GM19025 (cell line): ENCODE results near the gene ZC3HAV1.
"Not testable (repeated sequence)": the region's sequence is repeated elsewhere in the genome, so short reads cannot be mapped to it uniquely, and the experiment has no call there.

Source experiments
- ATAC-seq: cut with Tn5 transposase; IDR thresholded peaks from one replicate; pipeline ENCODE4 v1.9.1; 2021; ENCODE audit warnings: mild to moderate bottlenecking, low read depth, moderate library complexity; ENCODE audit not compliant: unreplicated experiment

ZC3HAV1 gene

DNA sequence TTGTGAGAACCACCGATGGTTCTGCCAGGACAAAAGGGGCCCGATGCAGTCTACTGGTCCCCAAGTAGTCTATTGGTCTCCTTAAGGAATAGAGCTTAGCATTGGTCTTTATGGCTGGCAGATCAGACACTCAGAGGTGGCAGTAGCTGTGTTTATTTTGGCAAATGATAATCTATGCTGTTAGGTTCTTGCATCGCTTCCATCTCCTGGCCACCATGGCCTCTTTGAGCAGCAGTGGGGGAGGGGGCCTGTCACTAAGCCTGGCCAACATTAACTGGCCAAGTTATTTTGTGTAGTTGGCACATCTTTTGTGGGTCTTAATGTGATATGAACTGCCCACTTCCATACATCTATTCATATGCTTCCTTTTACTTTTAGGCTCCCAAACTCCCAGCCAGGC is 4.5 kb upstream of the ZC3HAV1 start:
- no peak for ATAC-seq

DNA sequence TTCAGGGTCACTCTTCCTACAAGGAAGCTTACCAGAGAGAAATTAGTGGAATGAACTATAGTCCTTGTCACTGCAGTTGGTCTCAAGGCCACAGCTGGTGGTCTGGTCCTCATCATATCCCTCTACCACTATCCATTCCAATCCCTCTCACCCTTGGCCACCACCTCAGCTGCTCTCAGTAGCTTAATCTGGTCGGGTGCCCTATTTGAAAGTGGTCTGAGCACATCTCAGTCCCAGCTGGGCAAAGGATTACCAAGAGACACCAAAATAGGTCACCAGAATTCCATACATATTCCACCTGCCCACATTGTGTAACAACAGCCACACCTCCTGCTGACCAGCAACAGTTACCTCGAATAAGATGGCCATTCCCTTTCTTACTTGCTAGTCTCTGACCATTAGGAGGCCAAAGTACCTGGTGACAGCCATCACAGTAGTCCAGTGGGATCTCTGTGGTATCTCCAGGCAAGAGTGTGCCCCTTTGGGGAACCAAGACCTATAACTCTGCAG is 3.3 kb upstream of the ZC3HAV1 start:
- ATAC-seq = no peak

DNA sequence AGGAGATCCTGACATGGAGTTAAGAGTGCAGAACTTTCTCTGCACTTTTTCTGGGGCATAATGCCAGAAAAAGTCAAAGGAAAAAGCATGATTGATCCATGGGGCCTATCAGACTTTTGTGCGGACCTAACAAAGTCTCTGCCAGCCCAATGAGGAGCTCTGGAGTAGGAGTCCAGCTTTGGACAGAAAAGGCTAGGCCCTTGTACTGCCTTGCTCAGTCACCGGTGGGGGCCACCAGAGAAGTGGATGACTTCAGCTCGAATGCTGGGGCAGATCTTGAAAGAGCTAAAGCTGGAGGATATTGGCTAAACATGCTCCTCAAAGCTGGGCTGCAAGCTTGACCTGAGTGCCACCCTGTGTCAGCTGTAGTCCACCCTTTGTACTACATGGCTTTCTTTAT is 2.8 kb upstream of the ZC3HAV1 start:
- no peak for ATAC-seq

DNA sequence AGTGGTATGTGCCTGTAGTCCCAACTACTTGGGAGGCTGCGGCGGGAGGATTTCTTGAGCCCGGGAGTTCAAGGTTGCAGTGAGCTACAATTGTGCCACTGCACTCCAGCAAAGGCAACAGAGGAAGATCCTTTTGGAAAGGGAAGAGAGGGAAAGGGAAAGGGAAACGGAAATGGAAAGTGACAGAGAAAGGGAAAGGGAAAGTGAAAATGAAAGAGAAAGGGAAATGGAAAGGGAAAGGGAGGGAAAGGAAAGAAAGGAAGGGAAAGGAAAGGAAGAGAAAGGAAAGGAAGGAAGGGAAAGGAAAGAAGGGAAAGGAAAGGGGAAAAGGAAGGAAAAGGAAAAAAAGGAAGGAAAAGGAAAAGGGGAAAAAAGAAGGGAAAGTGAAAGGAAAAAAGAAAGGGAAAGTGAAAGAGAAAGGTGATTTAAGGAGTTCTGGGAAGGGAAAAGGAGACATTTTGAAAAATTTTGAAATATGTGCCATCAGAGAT is 2.3 kb upstream of the ZC3HAV1 start:
- no peak for ATAC-seq

DNA sequence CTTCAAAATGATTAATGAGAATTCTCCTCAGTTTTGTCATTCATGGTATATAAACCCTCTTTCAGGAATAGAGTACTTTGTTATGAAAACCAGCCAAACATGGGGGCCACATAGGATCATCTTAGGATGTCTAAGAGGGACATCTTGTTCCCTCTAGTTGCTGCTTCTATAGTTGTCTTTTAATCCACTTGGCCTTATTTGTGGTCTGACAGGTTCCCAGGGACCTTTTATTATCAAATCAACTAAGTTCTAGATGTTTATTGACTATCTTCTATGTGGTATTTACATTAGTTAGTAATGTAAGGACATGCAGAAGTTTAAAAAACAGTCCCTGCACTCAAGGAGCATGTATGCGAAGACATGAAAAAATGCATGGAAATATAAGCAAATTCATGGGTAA is 1.6 kb upstream of the ZC3HAV1 start:
- ATAC-seq = no peak

DNA sequence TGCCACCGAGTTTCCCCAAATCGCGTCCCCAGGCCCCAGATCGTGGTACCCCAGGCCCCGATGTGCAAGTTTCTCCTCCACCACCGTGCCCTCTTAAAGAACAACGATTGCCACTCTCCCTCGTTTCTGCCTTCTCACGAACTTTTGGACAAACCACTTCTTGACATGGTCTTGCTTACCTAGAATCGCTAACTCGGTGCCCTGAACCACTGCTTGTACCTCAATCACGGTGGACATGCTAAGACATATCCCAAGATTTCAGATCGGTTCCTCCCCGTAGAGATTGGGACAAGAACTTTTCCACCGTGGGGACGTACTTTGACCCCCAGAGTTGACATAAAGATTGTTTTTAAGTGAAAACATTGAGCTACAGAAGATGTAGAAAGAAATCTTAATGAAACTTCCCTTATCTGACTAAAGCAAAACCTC is 477 bp upstream of the ZC3HAV1 start:
- no peak for ATAC-seq

DNA sequence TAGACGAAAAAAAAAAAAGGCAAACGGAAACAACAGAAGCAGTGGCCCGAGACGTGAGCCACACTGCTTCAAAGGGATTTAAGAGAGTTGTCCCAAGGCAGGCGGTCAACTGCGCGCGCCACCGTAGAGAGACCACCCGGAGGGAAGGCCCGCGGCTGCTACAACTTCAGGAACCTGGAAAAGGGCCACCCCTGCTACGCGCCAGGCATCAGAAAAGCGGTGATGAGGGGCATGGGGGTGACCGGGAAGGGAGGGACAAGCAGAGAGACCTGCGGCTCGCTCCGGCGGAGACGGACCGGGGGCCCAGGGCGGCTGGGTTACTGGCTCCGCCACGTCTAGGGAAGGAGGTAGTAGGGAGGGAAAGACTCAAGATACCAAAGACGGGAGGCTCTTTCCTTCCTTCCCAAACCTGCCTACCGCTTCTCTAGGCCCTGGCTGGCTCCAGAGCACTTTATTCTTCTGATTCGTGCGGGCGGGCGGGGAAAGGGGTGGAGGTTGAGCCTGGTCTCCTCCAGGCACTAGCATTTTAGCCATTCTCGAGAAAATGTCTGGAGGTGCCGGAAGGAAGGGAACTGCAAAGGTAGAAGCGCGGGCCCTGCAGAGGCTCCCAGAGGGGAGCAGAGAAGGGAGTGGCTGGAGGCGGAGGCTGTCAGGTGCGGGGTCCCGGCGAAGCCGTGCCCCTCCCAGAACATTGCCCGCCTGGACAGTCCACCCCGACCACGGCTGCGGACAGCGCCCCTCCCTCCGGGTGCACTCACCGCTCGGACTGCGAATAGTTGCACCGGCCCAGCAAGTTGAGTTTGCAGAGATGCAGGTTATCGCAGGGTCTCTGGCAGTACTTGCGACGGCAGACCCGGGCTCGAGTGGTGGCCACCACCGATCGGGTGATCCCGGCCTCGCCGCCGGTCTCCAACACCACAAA is 993 bp downstream of the ZC3HAV1 start:
- ATAC-seq = peak; percentile 2

DNA sequence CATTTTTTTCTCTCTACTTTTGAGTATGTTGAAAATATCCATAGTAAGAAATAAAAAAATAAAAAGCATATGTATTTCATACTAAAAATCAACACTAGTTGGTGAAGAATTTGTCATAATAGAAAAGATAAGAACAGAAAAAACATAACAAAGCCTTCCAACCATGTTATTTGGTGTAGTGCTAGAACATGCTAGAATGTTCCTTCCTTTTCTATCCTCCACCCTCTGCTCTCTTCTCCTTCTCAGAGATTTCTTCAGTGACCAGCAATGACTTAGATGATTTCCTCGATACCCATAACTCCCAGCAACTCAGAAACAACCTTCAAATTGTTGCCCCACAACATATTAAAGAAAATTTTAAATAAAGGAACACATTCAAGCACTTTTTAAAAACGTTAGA is 2.6 kb downstream of the ZC3HAV1 start:
- ATAC-seq = no peak

DNA sequence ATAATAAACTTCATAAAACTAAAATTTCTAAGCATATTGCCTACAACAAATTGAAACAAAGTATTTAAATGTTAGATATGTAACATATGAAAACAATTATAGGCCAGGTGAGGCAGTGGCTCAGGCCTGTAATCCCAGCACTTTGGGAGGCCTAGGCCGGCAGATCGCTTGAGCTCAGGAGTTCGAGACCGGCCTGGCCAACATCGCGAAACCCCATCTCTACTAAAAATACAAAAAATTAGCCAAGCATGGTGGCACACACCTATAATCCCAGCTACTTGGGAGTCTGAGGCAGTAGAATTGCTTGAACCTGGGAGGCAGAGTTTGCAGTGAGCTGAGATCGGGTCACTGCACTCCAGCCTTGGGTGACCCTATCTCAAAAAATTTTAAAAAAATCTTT is 3.3 kb downstream of the ZC3HAV1 start:
- not testable (repeated sequence) for ATAC-seq

DNA sequence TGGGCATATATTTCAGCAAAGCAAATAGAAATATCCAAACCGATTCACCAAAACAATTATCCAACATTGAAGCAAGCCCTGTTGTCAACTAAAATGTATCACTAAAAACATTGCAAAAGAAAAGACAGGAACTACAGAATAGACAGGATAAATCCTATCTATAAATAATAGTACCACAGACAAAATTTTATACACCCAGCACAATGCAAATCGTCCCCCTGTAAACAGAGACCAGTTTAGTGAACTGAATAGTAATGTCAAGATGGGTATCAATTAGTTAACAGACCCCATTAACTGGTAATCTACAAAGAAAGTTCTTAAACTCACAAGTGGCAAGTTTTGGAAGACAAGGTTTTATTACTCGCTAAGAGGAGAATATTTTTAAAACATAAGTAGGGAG is 4.0 kb downstream of the ZC3HAV1 start:
- ATAC-seq = no peak

DNA sequence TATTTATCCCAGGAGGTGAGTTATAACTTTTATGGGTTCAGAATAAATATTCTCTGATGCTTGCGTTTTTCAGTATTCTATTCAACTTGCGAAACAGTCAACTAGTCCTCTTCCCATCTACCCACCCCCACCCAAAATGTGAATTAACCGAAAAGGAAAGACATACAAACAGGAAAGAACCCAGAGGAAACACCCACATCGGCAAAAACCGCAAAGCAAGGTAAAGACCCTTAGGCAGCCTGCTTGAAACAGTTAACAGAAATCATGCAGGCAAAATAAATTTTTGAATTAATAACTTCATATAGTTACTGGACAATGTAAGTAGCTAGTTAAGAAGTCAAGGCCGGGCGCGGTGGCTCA is 5.4 kb downstream of the ZC3HAV1 start:
- ATAC-seq = no peak

DNA sequence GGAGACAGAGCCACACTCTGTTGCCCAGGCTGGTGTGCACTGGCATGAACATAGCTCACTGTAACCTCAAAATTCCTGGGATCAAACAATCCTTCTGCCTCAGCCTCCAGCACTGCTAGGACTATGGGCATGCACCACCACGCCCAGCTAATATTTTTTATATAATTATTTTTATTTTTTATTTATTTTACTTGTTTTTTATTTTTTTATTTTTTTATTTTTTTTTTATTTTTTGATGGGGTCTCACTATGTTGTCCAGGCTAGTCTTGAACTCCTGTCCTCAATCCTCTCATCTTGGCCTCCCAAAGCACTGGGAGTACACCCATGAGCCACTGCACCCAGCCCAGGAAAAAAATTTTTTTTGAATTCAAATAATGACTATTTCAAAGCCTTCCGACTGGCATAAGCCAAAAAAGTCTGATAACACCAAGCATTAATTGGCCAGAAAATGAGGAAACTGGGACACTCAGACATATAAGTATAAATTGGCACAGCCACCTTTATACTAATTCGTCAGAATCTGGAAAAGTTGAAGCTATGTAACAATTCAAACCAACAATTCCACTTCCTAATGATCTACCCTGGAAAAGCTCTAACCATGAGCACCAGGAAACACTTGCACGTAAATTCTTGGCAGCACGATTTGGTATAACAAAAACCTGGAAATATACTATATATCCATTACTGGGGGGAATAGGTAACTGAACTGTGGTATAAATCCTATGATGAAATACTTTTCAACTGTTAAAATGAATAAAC is 6.3 kb downstream of the ZC3HAV1 start:
- no peak for ATAC-seq

DNA sequence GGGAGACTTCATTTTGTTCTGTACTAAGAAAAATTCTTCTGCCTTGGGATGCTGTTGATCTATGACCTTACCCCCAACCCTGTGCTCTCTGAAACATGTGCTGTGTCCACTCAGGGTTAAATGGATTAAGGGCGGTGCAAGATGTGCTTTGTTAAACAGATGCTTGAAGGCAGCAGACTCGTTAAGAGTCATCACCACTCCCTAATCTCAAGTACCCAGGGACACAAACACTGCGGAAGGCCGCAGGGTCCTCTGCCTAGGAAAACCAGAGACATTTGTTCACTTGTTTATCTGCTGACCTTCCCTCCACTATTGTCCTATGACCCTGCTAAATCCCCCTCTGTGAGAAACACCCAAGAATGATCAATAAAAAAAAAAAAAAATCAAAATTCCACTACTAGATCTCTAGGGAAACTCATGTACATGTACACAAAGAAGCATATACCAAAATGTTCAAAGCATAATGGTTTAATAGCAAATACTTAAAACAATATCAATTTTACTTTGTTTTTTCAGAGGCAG is 7.8 kb downstream of the ZC3HAV1 start:
- ATAC-seq = not testable (repeated sequence)

DNA sequence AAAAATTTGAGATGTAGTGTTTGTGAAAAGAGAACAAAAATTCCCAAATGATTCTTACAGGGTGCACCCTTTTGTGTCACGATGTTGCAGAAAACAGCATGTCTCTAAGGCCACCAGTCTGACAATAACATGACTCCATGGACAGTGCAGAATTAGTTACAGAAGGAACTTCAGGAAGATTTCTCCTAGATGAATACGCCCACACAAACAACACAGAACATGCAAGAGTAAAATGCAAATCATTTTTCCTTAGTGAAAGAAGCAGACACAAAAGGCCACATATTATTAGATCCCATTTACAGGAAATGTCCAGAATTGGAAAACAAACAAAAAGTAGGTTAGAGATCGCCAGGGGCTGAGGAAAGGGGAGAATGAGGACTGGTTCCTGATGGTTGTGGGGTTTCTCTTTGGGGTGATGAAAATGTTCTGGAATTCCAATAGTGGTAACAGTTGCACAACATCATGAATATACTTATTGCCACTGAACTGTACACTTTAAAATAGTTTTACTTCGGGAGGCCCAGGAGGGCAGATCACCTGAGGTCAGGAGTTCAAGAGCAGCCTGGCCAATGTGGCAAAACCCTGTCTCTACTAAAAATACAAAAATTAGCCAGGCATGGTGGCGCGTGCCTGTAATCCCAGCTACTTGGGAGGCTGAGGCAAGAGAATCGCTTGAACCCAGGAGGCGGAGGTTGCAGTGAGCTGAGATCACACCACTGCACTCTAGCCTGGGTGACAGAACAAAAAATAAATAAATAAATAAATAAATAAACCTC is 10.2 kb downstream of the ZC3HAV1 start:
- no peak for ATAC-seq

DNA sequence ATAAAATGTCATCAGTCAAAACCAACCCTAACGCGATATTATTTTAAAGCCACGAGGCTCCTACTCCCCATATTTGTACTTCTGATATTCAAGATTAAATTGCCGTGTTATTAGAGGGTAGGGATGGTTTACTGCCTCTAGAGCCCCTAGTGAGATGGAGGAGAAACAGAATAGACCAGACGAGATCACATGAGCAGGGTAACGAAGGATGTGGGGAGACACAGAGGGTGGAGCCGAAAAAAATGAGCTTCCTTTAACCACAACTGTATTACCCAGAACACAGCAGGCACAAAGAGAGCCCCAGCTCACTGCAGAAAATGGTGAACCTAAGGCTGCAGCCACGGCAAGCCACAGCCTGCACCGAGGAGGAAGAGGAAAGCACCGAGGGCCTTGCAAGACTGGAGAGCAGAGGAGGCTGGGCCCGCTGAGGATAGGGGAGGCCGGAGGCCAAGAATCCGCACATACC is 14.3 kb downstream of the ZC3HAV1 start:
- ATAC-seq = peak; percentile 97

DNA sequence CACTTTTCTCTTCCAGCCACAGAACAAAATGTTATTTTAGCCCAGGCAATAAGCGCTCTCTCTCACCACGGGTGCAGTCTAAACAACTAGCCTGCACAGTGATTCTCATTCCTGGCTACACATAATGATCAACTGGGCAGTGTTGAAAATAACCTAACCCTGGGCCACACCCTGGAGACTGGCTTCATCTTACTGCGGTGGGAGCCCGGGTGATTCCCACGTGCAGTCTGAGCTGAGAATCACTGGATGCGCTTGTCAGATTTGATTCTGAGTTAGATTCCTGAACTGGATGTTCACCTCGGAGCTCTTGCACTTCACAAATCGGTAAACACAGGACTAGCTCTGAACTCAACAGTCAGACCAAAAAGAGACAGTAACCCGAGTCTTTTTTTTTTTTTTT is 14.9 kb downstream of the ZC3HAV1 start:
- ATAC-seq = peak; percentile 11

DNA sequence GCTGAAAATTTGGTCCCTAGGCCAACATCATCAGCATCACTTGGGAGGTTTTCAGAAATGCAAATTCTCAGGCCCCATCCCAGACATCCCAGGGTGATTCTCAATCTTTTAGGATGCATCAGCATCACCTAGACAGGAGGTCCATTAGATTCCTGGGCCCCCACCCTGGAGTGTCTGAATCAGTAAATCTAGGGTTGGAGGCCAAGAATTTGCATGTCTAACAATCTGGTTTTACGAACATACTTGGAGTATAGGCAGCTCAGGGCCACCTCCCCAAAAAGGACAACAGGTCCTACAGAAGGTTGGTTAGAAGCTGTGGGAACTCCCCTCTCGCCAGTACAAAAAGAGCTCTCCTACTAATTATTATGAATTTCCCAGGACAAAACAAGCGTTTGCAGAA is 15.5 kb downstream of the ZC3HAV1 start:
- ATAC-seq = no peak

DNA sequence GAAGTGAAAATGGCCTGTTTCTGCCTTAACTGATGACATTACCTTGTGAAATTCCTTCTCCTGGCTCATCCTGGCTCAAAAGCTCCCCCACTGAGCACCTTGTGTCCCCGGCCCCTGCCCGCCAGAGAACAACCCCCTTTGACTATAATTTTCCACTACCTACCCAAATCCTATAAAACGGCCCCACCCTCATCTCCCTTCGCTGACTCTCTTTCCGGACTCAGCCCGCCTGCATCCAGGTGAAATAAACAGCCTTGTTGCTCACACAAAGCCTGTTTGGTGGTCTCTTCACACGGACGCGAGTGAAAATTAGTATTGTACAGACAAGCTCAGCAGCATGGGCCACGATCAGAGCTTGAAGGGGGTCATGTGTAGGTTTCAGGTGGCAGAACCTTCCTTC is 16.0 kb downstream of the ZC3HAV1 start:
- not testable (repeated sequence) for ATAC-seq

DNA sequence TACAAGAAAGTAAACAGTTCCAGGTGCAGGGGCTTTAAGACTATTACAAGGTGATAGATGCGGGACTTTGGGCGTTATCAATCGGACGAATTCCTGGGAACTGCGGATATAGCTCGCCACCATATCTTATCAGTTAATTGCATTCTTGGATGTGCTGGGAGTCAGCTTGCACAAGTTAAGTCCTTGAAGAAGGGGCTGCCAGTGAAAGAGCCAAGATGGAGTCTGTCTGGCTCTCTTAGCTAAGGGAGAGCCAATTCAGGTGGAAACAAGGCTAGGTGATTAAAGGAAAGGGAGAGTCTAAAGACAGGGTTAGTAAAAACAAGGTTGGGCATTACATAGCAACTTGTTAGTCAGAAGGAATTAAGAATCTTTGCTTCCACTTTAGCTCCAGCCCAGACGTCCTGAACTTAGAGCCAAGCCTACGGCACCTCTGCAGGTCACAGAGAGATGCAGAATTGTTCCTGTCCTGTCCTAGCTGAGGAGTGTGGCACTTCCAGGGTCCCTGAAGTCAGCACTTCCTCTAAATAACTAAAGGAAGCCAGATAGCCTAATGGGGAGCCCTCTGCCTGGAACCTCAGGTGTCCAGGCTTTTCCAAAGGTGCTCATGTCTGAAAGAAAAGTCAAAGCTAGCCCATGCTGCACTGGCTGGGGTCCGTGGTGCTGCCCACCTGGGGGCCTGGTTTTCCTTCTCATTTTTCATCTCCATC is 17.3 kb downstream of the ZC3HAV1 start:
- ATAC-seq = no peak

DNA sequence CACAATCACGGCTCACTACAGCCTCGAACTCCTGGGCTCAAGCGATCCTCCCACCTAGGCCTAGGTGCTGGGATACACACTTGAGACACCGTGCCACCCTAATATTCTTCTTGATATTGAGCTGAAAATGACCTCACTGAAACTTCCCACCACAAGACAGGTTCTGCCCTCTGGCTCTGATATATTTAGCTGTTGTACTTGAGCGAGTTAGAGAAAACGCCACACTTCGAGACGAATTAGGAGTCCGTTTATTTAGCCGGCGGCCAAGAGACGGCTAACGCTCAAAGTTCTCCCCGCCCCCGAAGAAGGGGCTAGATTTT is 17.9 kb downstream of the ZC3HAV1 start:
- no peak for ATAC-seq
